ENCODE results near the gene HAAO. TPM values are rescaled to one million over a fixed set of nuclear protein-coding genes. Genes with fewer than 3 reads are reported as not detected.

Gene HAAO
- total and polyA plus RNA-seq, 2 of the 8 experiments (the other 6 are each of a cell fraction or from before 2014, with no cell fraction given), result 2.5 to 7.0 TPM

DNA sequence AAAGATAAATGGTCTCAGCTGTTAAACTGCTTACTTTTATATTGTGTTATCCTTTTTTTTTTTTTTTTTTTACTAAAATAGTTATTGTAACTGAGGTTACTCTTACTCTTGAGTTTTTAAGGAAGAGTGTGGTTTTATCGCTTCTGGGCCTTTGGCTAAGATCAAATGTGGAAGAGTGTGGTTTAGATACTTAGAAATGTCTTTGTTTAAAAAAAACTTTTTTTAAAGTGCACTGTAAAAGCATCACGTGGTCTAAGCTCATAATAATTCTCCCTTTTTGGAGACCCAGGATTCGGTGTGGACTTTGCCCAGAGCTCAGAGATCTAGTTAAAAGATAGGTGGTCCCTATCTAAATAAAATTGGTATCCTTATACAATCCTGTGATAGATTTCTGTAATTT lies 16.6 kb downstream of the HAAO start:
- no peak overlapping the region for H3K4ac ChIP-seq (replicated peaks; ENCODE audit: insufficient read length, low read depth, low read length)
- WGBS, 2 experiments (ENCODE audit: extremely low coverage in 1 of 2, insufficient coverage in 1 of 2, insufficient read length in 1 of 2, insufficient replicate concordance in 2 of 2, low coverage in 1 of 2, low lambda C conversion rate in 2 of 2, missing lambda C conversion rate in 1 of 2), result 96% methylated on average over 3 of the region's 3 CpGs; no CpG with 5 or more reads in 1 of the 2 experiments
- H2BK20ac ChIP-seq (ENCODE audit: low read length), result no peak overlapping the region
- H3K4me1 ChIP-seq (replicated peaks in 1 of 4; ENCODE audit: control insufficient read depth in 3 of 4, insufficient read depth in 4 of 4, low read length in 3 of 4), result peaks cover 0 to 6% (median 4%) of the 10 kb centered on the region in 4 experiments; a peak in 3 of 7 replicates
- no peaks in the 10 kb centered on the region for H3K79me2 ChIP-seq (ENCODE audit: control insufficient read depth in 1 of 2, insufficient read depth in 2 of 2, low read length in 2 of 2)
- no peak for FAIRE-seq
- POLR2A ChIA-PET (ENCODE audit: partially characterized antibody), result no interaction called here
- no peak overlapping the region for H3K9ac ChIP-seq (replicated peaks in 1 of 4; ENCODE audit: extremely low read depth in 1 of 4, low read depth in 3 of 4, low read length in 3 of 4)
- no peak overlapping the region for H2BK120ac ChIP-seq (replicated peaks; ENCODE audit: low read depth, low read length)
- H4K5ac ChIP-seq (ENCODE audit: insufficient read length, low read depth, low read length), result no peak overlapping the region
- no peak overlapping the region for H2BK12ac ChIP-seq (ENCODE audit: low read depth, low read length)
- peaks cover 14 to 21% of the 10 kb centered on the region in 2 experiments for H3K9me3 ChIP-seq (ENCODE audit: insufficient read depth in 2 of 2, low read depth in 1 of 2, low read length in 1 of 2)
- H3K23me2 ChIP-seq (ENCODE audit: low read depth, low read length), result no peaks in the 10 kb centered on the region
- no peak for DNase-seq (ENCODE audit: low read depth in 1 of 2, low spot score in 2 of 2)
- H3K4me3 ChIP-seq (ENCODE audit: extremely low read depth in 1 of 4, insufficient read depth in 2 of 4, low read depth in 3 of 4, low read length in 4 of 4), result no peak overlapping the region
- H3K18ac ChIP-seq (ENCODE audit: extremely low read depth, low read length), result no peak overlapping the region
- no peak overlapping the region for H3K23ac ChIP-seq (ENCODE audit: insufficient read length)
- no peak overlapping the region for H3K56ac ChIP-seq (replicated peaks; ENCODE audit: insufficient read length, low read depth, low read length)
- no peaks in the 10 kb centered on the region for H3K79me1 ChIP-seq (ENCODE audit: low read depth, low read length)
- H4K20me1 ChIP-seq (replicated peaks in 1 of 2; ENCODE audit: control insufficient read depth in 1 of 2, insufficient read depth in 2 of 2, low read length in 2 of 2), result no peaks in the 10 kb centered on the region
- peaks cover 0 to 3% (median 1%) of the 10 kb centered on the region in 4 experiments; a peak in 2 of 8 replicates for H3K36me3 ChIP-seq (ENCODE audit: control insufficient read depth in 2 of 4, insufficient read depth in 4 of 4, low read length in 3 of 4)
- no peaks in the 10 kb centered on the region for H3K27me3 ChIP-seq (replicated peaks in 1 of 4; ENCODE audit: control insufficient read depth in 3 of 4, extremely low read depth in 1 of 4, insufficient read depth in 3 of 4, low read length in 3 of 4)
- no peak overlapping the region for H2BK15ac ChIP-seq (ENCODE audit: low read length)
- H3K27ac ChIP-seq (ENCODE audit: low read depth, low read length), result no peak overlapping the region
- H4K91ac ChIP-seq (replicated peaks; ENCODE audit: insufficient read length, low read length), result no peak overlapping the region
- no peak overlapping the region for H4K8ac ChIP-seq (ENCODE audit: extremely low read depth, insufficient read depth, low read length)
- CTCF ChIA-PET (ENCODE audit: partially characterized antibody), result interaction anchor here (0.6 to 1.0 kb wide), 2 partner anchors 11 to 353 kb away, joined by 3 to 4 read pairs; no protein-coding TSS in a partner anchor
- no peak overlapping the region for H3K4me2 ChIP-seq (ENCODE audit: insufficient read depth in 1 of 2, low read depth in 2 of 2, low read length in 2 of 2)
- no peak overlapping the region for H3K14ac ChIP-seq (ENCODE audit: insufficient read length)
- no peak overlapping the region for H2BK5ac ChIP-seq (ENCODE audit: low read depth, low read length)
- no peak overlapping the region for H2AFZ ChIP-seq (ENCODE audit: low read length)
- no peak overlapping the region for H2AK5ac ChIP-seq (ENCODE audit: low read depth, low read length)
- TF ChIP-seq NRF1 (IDR thresholded peaks at IDR 0.05; ENCODE audit: low read depth, low read length) (no peak), CEBPB (IDR thresholded peaks at IDR 0.05; ENCODE audit: low read depth, low read length) (no peak), CREB1 (IDR thresholded peaks at IDR 0.05) (no peak), EZH2 (IDR thresholded peaks at IDR 0.05; ENCODE audit: low read depth, low read length, severe bottlenecking) (no peak), KDM1A (IDR thresholded peaks at IDR 0.05; ENCODE audit: borderline replicate concordance, low read length) (no peak), PHF8 (conservative IDR thresholded peaks at IDR 0.05; ENCODE audit: low read depth, low read length) (no peak), BRCA1 (IDR thresholded peaks at IDR 0.05; ENCODE audit: low read depth, low read length) (no peak), KDM5A (IDR thresholded peaks at IDR 0.05; ENCODE audit: low read length) (no peak), EGR1 (IDR thresholded peaks at IDR 0.05; ENCODE audit: borderline replicate concordance, low read depth, low read length) (no peak), BCL11A (IDR thresholded peaks at IDR 0.05; ENCODE audit: low read depth in 2 of 2, low read length in 2 of 2) (no peak), FOSL1 (IDR thresholded peaks at IDR 0.05; ENCODE audit: insufficient read depth, low read depth, low read length) (no peak), SRF (IDR thresholded peaks at IDR 0.05; ENCODE audit: low read depth, low read length) (no peak), RXRA (IDR thresholded peaks at IDR 0.05; ENCODE audit: insufficient read depth, low read depth, low read length) (no peak), RAD21 (IDR thresholded peaks at IDR 0.05 in 1 of 2, conservative IDR thresholded peaks at IDR 0.05 in 1 of 2; ENCODE audit: low read depth in 2 of 2, low read length in 2 of 2) (no peak)

Measured in H1 (cell line).